ENCODE data around the gene POLE. TPM values are rescaled to one million over a fixed set of nuclear protein-coding genes. Genes with fewer than 3 reads are reported as not detected.

The POLE gene
- total and polyA plus RNA-seq, 2 donors from 2014 or later = 5.3 to 23.0 TPM

DNA sequence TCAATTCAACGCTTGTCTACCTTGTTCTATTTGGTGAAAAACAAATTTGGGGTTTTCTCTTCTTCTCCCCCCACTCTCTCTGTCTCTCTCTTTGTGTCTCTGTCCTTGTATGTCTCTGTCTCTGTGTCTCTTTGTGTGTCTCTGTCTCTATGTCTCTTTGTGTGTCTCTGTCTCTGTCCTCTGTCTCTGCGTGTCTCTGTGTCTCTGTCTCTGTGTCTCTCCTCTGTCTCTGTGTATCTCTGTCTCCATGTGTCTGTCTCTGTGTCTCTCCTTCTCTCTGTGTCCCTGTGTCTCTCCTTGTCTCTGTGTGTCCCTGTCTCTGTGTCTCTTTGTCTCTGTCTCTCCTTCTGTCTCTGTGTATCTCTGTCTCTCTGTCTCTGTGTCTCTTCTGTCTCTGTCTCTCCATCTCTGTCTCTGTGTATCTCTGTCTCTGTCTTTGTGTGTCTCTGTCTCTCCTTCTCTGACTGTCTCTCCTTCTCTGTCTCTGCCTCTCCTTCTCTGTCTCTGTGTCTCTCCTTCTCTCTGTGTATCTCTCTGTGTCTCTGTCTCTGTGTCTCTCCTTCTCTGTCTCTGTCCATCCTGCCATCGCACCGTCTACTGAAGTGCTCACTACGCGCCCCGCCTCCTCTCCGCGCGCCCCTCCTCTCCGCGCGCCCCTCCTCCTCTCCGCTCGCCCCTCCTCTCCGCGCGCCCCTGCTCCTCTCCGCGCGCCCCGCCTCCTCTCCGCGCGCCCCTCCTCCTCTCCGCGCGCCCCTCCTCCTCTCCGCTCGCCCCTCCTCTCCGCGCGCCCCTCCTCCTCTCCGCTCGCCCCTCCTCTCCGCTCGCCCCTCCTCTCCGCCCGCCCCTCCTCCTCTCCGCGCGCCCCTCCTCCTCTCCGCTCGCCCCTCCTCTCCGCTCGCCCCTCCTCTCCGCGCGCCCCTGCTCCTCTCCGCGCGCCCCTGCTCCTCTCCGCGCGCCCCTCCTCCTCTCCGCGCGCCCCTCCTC lies 89.5 kb downstream of the POLE start:
- Histone ChIP-seq H3K9ac (ENCODE audit: low read length in 3 of 3) (peak overlapping the region in 1 of 3 donors; percentile 89), H3K27me3 (ENCODE audit: control insufficient read depth, insufficient read depth, low read length) (peaks cover 4% of the 10 kb centered on the region), H3K4me1 (ENCODE audit: control insufficient read depth in 2 of 3, insufficient read depth in 2 of 3, low read depth in 1 of 3, low read length in 3 of 3) (peaks cover 0 to 25% (median 4%) of the 10 kb centered on the region in 3 donors), H3K36me3 (ENCODE audit: control insufficient read depth in 2 of 3, insufficient read depth in 3 of 3, low read length in 3 of 3) (no peaks in the 10 kb centered on the region), H3K27ac (ENCODE audit: low read depth in 2 of 2, low read length in 2 of 2) (no peak overlapping the region), H3K4me3 (ENCODE audit: low read length in 3 of 3) (peak overlapping the region; percentile 18 to 92 (median 57)), H3K9me3 (ENCODE audit: control insufficient read depth in 2 of 3, insufficient read depth in 1 of 3, low read length in 3 of 3) (no peaks in the 10 kb centered on the region)
- intact Hi-C loops (cut with DNase I) = no loop called here
- FAIRE-seq (no peak), DNase-seq (peak in 4 of 5 donors; percentile 68 to 85 (median 74))
- TF ChIP-seq, protein P1, sequence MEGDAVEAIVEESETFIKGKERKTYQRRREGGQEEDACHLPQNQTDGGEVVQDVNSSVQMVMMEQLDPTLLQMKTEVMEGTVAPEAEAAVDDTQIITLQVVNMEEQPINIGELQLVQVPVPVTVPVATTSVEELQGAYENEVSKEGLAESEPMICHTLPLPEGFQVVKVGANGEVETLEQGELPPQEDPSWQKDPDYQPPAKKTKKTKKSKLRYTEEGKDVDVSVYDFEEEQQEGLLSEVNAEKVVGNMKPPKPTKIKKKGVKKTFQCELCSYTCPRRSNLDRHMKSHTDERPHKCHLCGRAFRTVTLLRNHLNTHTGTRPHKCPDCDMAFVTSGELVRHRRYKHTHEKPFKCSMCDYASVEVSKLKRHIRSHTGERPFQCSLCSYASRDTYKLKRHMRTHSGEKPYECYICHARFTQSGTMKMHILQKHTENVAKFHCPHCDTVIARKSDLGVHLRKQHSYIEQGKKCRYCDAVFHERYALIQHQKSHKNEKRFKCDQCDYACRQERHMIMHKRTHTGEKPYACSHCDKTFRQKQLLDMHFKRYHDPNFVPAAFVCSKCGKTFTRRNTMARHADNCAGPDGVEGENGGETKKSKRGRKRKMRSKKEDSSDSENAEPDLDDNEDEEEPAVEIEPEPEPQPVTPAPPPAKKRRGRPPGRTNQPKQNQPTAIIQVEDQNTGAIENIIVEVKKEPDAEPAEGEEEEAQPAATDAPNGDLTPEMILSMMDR (IDR thresholded peaks at IDR 0.05; ENCODE audit: borderline replicate concordance, extremely low read depth, insufficient read depth) = no peak

DNA sequence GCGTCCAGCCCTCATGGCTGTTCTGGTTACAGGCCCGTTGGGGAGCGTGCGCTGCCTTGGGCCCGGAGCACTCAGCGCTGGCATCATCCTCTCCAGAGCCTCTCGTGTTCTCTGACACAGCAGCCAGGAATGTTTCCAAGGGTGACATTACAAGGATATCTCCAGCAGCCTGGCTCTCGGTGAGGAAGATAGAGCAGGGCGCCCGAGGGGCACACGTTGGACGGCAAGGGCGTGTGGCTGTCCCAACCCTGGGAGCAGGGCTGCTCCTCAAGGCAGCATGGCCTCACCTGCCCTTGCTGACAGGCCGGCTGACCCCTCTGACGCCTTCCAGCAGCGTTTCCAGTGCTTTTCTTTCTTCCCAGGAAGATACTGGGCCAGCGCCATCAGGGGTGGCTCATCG lies 91.1 kb downstream of the POLE start:
- TF ChIP-seq, protein P1 (IDR thresholded peaks at IDR 0.05; ENCODE audit: borderline replicate concordance, extremely low read depth, insufficient read depth) = no peak
- no peak for FAIRE-seq
- intact Hi-C loops (cut with DNase I) = no loop called here
- no peak for DNase-seq
- Histone ChIP-seq H3K4me1 (ENCODE audit: control insufficient read depth in 2 of 3, insufficient read depth in 2 of 3, low read depth in 1 of 3, low read length in 3 of 3) (peaks cover 0 to 20% (median 4%) of the 10 kb centered on the region in 3 donors), H3K9me3 (ENCODE audit: control insufficient read depth in 2 of 3, insufficient read depth in 1 of 3, low read length in 3 of 3) (no peaks in the 10 kb centered on the region), H3K4me3 (ENCODE audit: low read length in 3 of 3) (no peak overlapping the region), H3K27me3 (ENCODE audit: control insufficient read depth, insufficient read depth, low read length) (peaks cover 4% of the 10 kb centered on the region), H3K36me3 (ENCODE audit: control insufficient read depth in 2 of 3, insufficient read depth in 3 of 3, low read length in 3 of 3) (no peaks in the 10 kb centered on the region), H3K9ac (ENCODE audit: low read length in 3 of 3) (no peak overlapping the region), H3K27ac (ENCODE audit: low read depth in 2 of 2, low read length in 2 of 2) (no peak overlapping the region)

DNA sequence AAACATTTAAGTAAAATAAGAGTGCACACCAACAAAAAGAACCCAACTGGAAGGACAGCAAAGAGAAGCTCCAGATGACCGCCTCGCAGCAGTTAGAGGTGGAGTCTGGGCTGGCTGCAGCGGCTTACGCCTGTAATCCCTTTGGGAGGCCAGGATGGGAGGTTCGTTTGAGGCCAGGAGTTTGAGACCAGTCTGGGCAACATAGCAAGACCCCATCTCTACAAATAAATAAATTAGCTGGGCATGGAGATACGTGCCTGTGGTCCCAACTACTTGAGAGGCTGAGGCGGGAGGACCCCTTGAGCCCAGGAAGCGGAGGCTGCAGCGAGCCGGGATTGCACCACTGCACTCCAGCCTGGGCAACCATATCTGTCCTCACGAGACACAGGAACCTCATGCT lies 92.0 kb downstream of the POLE start:
- H3K9ac ChIP-seq (ENCODE audit: low read length in 3 of 3) = no peak overlapping the region
- FAIRE-seq (no peak), DNase-seq (no peak)
- intact Hi-C loops (cut with DNase I) = no loop called here
- H3K27me3 ChIP-seq (ENCODE audit: control insufficient read depth, insufficient read depth, low read length) = peaks cover 4% of the 10 kb centered on the region
- no peak overlapping the region for H3K4me3 ChIP-seq (ENCODE audit: low read length in 3 of 3)
- no peaks in the 10 kb centered on the region for H3K36me3 ChIP-seq (ENCODE audit: control insufficient read depth in 2 of 3, insufficient read depth in 3 of 3, low read length in 3 of 3)
- H3K9me3 ChIP-seq (ENCODE audit: control insufficient read depth in 2 of 3, insufficient read depth in 1 of 3, low read length in 3 of 3) = no peaks in the 10 kb centered on the region
- TF ChIP-seq, protein P1 (IDR thresholded peaks at IDR 0.05; ENCODE audit: borderline replicate concordance, extremely low read depth, insufficient read depth) = no peak
- peaks cover 0 to 14% (median 4%) of the 10 kb centered on the region in 3 donors for H3K4me1 ChIP-seq (ENCODE audit: control insufficient read depth in 2 of 3, insufficient read depth in 2 of 3, low read depth in 1 of 3, low read length in 3 of 3)
- no peak overlapping the region for H3K27ac ChIP-seq (ENCODE audit: low read depth in 2 of 2, low read length in 2 of 2)

Measured in kidney (tissue), 14 donors.